Neuron (in vitro differentiated cells): ENCODE results near the gene USP44.

Source experiments
- H2AFZ ChIP-seq: one replicate; pipeline ENCODE4 v1.6.1; 2013; ENCODE audit warnings: low read depth, mild to moderate bottlenecking, inconsistent platforms, low read length, moderate library complexity
- H3K27me3 ChIP-seq: one replicate; pipeline ENCODE4 v1.6.1; 2013; ENCODE audit warnings: low read length; ENCODE audit not compliant: insufficient read depth
- H3K36me3 ChIP-seq: one replicate; pipeline ENCODE4 v1.6.1; 2013; ENCODE audit warnings: low read length; ENCODE audit not compliant: insufficient read depth
- H3K4me1 ChIP-seq: one replicate; pipeline ENCODE4 v1.6.1; 2013; ENCODE audit warnings: low read length; ENCODE audit not compliant: insufficient read depth
- H3K4me3 ChIP-seq: 2 replicates; pipeline ENCODE4 v1.5.1; 2013; ENCODE audit warnings: mild to moderate bottlenecking, low read length, moderate library complexity
- H3K9me3 ChIP-seq: one replicate; pipeline ENCODE4 v1.6.1; 2013; ENCODE audit warnings: low read length

USP44 gene

DNA sequence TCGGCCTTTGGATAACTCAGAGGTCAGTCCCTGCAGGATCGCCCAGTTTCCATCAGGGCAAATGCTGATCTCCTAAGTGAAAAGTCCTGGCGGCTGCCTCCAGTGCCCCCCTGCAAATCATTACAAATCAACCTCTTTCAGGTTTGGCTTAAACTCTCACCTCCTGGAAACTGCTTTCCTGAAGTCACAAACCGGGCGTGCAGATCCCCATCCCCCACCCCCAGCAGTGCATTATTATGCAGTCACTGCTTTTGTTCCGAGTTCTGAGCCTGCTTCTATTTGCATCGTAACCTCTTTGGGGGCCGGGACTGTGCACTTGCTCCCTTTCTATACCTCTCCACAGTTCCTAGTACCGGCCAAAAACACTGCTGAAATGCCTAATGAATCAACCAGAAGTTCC, at the start of gene USP44:
Gene USP44 (minus strand): TSS at position 172 of the 400 bp plus-strand sequence. CDS start 17,220 bp downstream, outside the sequence.
- Histone ChIP-seq H3K9me3 (peaks cover 10% of the 10 kb centered on the region), H3K4me3 (no peak within 1 kb of the TSS), H3K4me1 (peaks cover 9% of the 10 kb centered on the region), H3K36me3 (no peaks in the 10 kb centered on the region), H2AFZ (no peak within 1 kb of the TSS), H3K27me3 (peaks cover 70% of the 10 kb centered on the region)

GRCh38 chr12:95600567-95600966, 49.3 kb upstream of the USP44 start:
- Histone ChIP-seq H3K4me1 (no peaks in the 10 kb centered on the region), H3K9me3 (no peaks in the 10 kb centered on the region), H2AFZ (no peak overlapping the region), H3K36me3 (no peaks in the 10 kb centered on the region), H3K27me3 (no peaks in the 10 kb centered on the region), H3K4me3 (no peak overlapping the region)

GRCh38 chr12:95599880-95600279, 48.6 kb upstream of the USP44 start:
- Histone ChIP-seq H3K9me3 (no peaks in the 10 kb centered on the region), H3K36me3 (no peaks in the 10 kb centered on the region), H2AFZ (no peak overlapping the region), H3K4me1 (no peaks in the 10 kb centered on the region), H3K27me3 (no peaks in the 10 kb centered on the region), H3K4me3 (no peak overlapping the region)

DNA sequence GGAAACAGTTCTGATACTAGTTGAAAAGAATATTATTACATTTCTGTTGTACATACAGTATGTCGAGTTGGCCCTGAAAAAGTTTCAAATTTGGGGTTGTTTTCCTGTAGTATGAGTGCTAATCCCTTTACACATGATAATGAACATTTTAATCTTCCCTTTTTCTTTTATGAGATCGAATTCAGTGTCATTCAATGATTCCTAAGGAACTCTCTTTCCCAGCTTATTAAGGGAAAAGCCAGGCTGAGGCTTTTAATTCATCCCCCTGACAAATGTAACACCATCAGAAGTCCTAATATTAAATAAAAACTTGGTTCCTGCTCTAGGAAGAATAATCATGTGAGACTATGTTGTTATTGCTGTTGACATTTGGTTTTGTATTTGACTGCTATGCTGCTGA, 42.9 kb upstream of the USP44 start:
- no peaks in the 10 kb centered on the region for H3K9me3 ChIP-seq
- no peak overlapping the region for H3K4me3 ChIP-seq
- H2AFZ ChIP-seq, result no peak overlapping the region
- no peaks in the 10 kb centered on the region for H3K36me3 ChIP-seq
- peaks cover 3% of the 10 kb centered on the region for H3K27me3 ChIP-seq
- H3K4me1 ChIP-seq, result no peaks in the 10 kb centered on the region

- Histone ChIP-seq H3K9me3 (no peaks in the 10 kb centered on the region), H3K27me3 (peaks cover 3% of the 10 kb centered on the region), H3K4me3 (no peak overlapping the region), H3K4me1 (no peaks in the 10 kb centered on the region), H2AFZ (no peak overlapping the region), H3K36me3 (no peaks in the 10 kb centered on the region)
Measured at GRCh38 chr12:95593266-95593871, 42.1 kb upstream of the USP44 start.

GRCh38 chr12:95591731-95592130, 40.5 kb upstream of the USP44 start:
- Histone ChIP-seq H3K9me3 (no peaks in the 10 kb centered on the region), H2AFZ (no peak overlapping the region), H3K36me3 (no peaks in the 10 kb centered on the region), H3K4me3 (no peak overlapping the region), H3K4me1 (no peaks in the 10 kb centered on the region), H3K27me3 (peaks cover 3% of the 10 kb centered on the region)

- Histone ChIP-seq H3K4me3 (no peak overlapping the region), H3K9me3 (no peaks in the 10 kb centered on the region), H3K27me3 (peaks cover 3% of the 10 kb centered on the region), H3K4me1 (no peaks in the 10 kb centered on the region), H3K36me3 (no peaks in the 10 kb centered on the region), H2AFZ (no peak overlapping the region)
Measured at GRCh38 chr12:95590775-95591174, 39.5 kb upstream of the USP44 start.

DNA sequence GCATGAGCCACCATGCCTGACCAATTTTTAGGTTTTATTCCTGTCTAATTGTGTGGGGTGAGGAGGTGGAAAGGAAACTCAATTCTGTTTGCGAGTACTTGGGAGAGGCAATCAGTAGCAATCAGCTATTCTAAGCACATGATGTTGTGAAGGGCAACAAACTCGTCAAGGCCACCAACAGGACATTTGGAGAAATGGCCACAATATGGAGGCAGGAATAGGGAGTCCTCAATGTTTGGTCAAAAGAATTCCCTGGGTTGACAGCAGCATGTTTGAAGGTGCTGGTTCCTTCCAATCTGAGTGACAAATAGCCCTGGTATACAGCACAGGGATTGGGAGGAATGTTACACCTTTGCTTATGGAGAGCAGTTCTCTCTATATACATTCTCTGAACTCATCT, 32.7 kb upstream of the USP44 start:
- Histone ChIP-seq H3K4me3 (no peak overlapping the region), H3K27me3 (no peaks in the 10 kb centered on the region), H3K4me1 (no peaks in the 10 kb centered on the region), H2AFZ (no peak overlapping the region), H3K36me3 (no peaks in the 10 kb centered on the region), H3K9me3 (no peaks in the 10 kb centered on the region)

- H2AFZ ChIP-seq, result no peak overlapping the region
- H3K4me3 ChIP-seq, result no peak overlapping the region
- no peaks in the 10 kb centered on the region for H3K27me3 ChIP-seq
- no peaks in the 10 kb centered on the region for H3K4me1 ChIP-seq
- no peaks in the 10 kb centered on the region for H3K9me3 ChIP-seq
- no peaks in the 10 kb centered on the region for H3K36me3 ChIP-seq
Measured at GRCh38 chr12:95582230-95583058, 31.2 kb upstream of the USP44 start.

GRCh38 chr12:95577820-95578219, 26.5 kb upstream of the USP44 start:
- Histone ChIP-seq H3K9me3 (no peaks in the 10 kb centered on the region), H2AFZ (no peak overlapping the region), H3K27me3 (no peaks in the 10 kb centered on the region), H3K36me3 (no peaks in the 10 kb centered on the region), H3K4me3 (no peak overlapping the region), H3K4me1 (no peaks in the 10 kb centered on the region)

GRCh38 chr12:95574799-95575452, 23.6 kb upstream of the USP44 start:
- Histone ChIP-seq H3K4me3 (no peak overlapping the region), H3K9me3 (no peaks in the 10 kb centered on the region), H2AFZ (no peak overlapping the region), H3K27me3 (no peaks in the 10 kb centered on the region), H3K36me3 (no peaks in the 10 kb centered on the region), H3K4me1 (no peaks in the 10 kb centered on the region)

DNA sequence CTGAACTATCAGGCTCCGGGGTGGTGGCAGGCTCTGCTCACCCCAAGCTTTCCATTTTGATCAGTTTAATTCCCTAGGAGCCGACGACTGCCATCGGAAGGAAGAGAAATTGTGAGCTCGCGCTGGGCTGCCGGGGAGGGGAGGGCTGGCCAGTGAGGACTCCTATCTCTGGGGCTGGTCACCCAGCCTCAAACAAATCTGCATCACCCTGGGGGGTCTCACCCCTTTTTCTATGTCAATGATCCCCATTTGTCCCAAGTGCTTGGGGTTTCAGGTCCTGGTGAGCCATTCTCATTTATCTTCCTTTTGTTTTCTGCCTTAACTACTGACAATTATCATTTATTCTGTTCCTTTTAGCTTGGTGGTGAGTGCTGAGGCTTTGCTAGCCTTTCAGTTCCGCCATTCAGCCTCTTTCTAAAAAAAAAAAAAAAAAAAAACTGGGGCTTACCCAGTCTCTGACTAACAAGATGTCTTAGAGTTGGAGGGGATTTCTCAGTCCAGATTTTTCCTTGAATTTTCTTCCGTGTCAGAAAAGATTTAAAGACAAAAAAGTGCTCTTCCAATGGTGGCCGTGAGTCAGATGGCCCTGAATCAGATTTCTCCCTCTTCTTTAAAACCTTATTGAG, 22.8 kb upstream of the USP44 start:
- no peaks in the 10 kb centered on the region for H3K4me1 ChIP-seq
- H3K36me3 ChIP-seq, result no peaks in the 10 kb centered on the region
- no peaks in the 10 kb centered on the region for H3K27me3 ChIP-seq
- H3K9me3 ChIP-seq, result no peaks in the 10 kb centered on the region
- H3K4me3 ChIP-seq, result no peak overlapping the region
- H2AFZ ChIP-seq, result no peak overlapping the region

GRCh38 chr12:95571369-95571768, 20.1 kb upstream of the USP44 start:
- no peaks in the 10 kb centered on the region for H3K4me1 ChIP-seq
- no peaks in the 10 kb centered on the region for H3K9me3 ChIP-seq

More at GRCh38 chr12:95571369-95571768, 20.1 kb upstream of the USP44 start:
- H3K4me3 ChIP-seq, result no peak overlapping the region
- H3K27me3 ChIP-seq, result no peaks in the 10 kb centered on the region
- no peaks in the 10 kb centered on the region for H3K36me3 ChIP-seq
- H2AFZ ChIP-seq, result no peak overlapping the region
